NCI-H2107 treated with DMSO at 0.1 percent for 48 hours (cell line): ENCODE data around the gene COL19A1.
"Not testable (repeated sequence)": the region's sequence is repeated elsewhere in the genome, so short reads cannot be mapped to it uniquely, and the experiment has no call there.

Experiments used
- DNase-seq: peaks from one replicate; lab custom pipeline; 2025; ENCODE audit not compliant: unreplicated experiment; lab: John Stamatoyannopoulos, UW

The COL19A1 gene

GRCh38 chr6:69957985-69958559 is 91.7 kb downstream of the COL19A1 start:
- no peak for DNase-seq

- DNase-seq = no peak
Observed at GRCh38 chr6:69958978-69959377, 92.6 kb downstream of the COL19A1 start.

GRCh38 chr6:69965974-69966373 is 99.6 kb downstream of the COL19A1 start:
- not testable (repeated sequence) for DNase-seq

- no peak for DNase-seq
Observed at GRCh38 chr6:69973138-69973537, 106.8 kb downstream of the COL19A1 start.

DNA sequence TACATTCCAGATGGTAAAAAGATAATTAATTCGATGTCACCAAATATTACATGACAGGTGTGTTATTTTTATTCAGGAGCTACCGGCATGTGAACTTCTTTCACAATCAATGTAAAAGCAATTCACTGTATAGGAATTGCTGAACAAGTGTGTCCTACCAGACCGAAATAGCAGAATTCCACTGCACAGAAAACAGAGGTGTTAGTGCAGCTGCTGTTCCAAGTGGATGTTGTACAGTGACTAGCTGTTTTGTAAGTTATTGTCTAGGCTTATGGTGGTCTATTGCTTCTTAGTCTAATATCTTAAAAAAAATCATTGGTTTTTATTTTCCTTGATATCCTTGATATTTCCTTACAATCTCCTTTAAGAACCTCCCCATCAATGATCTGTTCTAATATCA is 107.4 kb downstream of the COL19A1 start:
- DNase-seq = no peak

GRCh38 chr6:69974193-69974592 is 107.8 kb downstream of the COL19A1 start:
- DNase-seq = no peak

- DNase-seq = no peak
Observed at GRCh38 chr6:69976591-69977090, 110.3 kb downstream of the COL19A1 start.

DNA sequence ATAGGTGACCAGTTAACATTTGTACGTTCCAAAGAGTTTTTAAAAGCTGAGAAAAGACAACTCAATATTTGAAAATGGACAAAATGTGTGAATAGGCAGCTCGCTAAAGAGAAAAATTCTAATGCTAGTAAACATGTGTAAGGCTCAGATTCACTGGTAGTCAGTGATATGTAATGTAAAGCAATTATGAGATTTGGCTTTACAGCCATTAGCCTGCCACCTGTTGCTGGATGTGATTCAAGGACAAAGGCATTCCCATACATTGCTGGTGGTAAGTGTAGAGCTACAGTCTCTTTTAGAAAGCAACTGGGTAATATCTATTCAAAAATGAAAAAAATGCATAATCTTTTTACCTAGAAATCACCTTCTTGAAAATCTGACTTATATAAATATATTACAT is 114.3 kb downstream of the COL19A1 start:
- DNase-seq = no peak

GRCh38 chr6:69984506-69984905 is 118.2 kb downstream of the COL19A1 start:
- no peak for DNase-seq

- DNase-seq = no peak
Observed at GRCh38 chr6:69985180-69985579, 118.8 kb downstream of the COL19A1 start.

DNA sequence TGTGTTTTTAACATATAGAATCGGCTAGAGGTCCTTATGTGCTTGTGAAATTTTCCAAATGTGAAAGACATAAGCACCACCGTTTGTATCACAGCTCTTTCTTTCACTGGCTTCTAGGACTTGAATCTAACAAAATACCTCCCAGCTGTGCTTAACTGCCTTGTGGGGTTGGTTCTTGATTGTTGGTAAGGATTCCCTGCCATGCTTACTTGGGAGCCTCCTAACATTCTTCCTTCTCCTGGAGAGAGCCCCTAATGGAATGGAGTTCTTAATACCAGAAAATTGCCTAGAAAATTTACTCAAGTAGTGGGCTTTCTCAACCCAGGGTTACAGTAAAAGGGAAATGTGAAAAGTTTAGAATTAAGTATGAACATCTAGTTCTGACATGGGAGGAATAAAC is 121.2 kb downstream of the COL19A1 start:
- no peak for DNase-seq

- no peak for DNase-seq
Observed at GRCh38 chr6:69988458-69989126, 122.2 kb downstream of the COL19A1 start.

- no peak for DNase-seq
Observed at GRCh38 chr6:69994251-69994650, 127.9 kb downstream of the COL19A1 start.

DNA sequence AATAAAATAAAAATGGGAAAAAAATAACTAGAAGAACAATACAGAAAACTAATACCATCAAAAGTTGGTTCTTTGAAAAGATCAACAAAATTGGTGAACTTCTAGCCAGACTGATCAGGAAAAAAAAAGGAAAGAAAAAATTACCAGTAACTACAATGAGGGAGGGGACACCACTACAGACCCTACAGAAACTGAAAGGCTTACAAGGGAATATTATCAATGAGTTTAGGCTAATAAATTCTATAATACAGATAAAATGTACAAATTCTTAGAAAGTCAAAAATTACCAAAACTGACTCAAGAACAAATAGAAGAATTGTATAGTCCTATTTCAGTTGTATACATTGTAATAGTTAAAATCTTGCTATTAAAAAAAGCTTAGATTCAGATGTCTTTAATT is 141.8 kb downstream of the COL19A1 start:
- no peak for DNase-seq

GRCh38 chr6:70010339-70010738 is 144.0 kb downstream of the COL19A1 start:
- not testable (repeated sequence) for DNase-seq

GRCh38 chr6:70023201-70023600 is 156.8 kb downstream of the COL19A1 start:
- not testable (repeated sequence) for DNase-seq

DNA sequence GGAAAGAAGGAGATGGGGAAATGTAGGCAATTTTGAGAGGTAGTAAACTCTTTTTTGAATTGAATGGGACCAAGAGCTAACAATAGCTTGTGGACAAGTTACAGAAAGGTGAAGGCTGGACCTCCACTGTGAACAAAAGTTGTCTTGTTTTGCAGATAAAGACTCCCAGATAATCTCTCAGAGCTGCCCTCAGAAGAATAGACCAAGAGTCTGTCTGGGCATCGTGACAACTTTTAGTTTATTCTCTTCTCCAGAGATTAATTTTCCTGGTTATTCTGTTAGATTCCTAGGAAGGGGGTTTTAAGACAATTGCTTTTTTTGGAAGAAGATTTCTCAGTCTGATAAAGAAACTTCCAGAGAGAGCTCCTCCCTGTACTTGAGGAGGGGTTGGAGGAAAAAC is 161.9 kb downstream of the COL19A1 start:
- no peak for DNase-seq

GRCh38 chr6:70028926-70029325 is 162.6 kb downstream of the COL19A1 start:
- no peak for DNase-seq

GRCh38 chr6:70033781-70034180 is 167.4 kb downstream of the COL19A1 start:
- no peak for DNase-seq

GRCh38 chr6:70037445-70037844 is 171.1 kb downstream of the COL19A1 start:
- no peak for DNase-seq

DNA sequence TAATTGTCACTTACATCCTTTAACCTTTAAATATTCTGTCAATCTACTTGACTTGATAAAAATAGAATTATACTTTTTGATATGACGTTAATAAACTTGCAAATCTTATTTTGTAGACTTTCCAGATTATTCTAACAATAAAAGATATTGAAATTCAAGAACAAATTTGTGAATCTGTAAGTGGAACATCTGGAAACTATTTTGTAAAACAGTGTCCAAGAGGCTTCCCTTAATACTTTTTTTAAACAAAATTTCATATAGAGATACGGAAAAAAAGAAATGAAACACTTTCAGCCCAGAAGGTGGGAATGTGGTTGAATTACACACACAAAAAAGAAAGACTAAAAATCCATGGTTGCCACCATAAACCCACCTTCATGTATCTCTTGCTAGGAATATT is 174.4 kb downstream of the COL19A1 start:
- no peak for DNase-seq

GRCh38 chr6:70041411-70041810 is 175.1 kb downstream of the COL19A1 start:
- no peak for DNase-seq

DNA sequence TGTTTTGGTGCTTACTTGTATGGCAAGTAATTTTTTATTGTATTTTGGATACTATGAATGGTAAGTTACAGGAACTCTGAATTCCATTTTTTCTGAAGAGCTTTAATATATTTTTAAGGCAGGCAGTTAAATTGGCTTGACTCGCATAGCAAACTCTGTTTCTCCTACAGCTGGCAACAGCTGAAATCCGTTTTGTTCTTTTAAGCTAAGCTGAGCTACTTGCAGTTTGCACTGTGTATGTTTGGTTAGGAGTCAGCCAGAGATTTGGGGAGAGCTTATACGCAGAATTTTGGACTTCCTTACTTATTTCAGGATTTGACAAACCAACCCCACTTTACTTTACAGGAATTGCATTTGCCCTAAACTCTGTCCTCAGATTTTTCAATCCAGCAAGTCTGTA is 179.1 kb downstream of the COL19A1 start:
- no peak for DNase-seq
